ENCODE data around the gene DAB2IP.

Gene DAB2IP

DNA sequence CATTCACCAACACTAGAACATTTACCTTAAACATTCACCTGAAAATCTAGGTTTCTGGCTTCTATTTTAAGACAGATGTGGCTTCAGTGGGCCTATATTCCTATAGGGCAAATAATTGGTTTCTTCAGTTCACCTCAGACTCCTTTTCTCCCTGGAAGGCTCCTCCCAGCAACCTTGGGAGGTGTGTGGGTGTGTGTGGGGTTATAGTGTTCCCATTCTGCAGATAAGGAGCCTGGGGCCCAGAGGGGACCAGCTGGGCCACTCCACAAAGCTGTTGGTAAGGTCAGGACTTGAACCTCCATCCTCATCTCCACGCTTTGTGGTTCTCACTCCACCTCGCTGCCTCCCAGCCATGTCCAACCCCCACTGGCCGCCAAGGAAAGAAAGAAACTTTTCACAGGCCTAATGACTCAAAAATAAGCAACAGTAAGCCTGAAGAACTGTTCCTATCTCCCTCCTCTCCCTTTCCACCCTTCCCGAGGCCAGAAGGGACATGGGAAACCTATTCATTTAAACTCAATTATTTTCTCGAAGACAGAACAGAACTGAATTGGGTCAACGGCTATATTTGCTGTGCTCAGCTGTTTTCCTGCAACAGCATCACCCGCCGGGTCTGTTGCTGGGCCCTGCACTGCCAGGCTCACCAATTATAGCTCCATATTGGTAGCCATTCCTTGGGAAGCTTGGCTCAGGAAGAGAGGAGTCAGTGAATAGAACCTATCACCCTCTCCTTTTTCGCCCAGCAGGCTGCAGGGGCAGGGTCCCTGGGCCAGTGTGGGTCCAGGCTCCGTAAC lies 78.5 kb downstream of the DAB2IP start:
- H3K4me3 ChIP-seq (ENCODE audit: low read length), result no peak overlapping the region
- TF ChIP-seq, protein P1, sequence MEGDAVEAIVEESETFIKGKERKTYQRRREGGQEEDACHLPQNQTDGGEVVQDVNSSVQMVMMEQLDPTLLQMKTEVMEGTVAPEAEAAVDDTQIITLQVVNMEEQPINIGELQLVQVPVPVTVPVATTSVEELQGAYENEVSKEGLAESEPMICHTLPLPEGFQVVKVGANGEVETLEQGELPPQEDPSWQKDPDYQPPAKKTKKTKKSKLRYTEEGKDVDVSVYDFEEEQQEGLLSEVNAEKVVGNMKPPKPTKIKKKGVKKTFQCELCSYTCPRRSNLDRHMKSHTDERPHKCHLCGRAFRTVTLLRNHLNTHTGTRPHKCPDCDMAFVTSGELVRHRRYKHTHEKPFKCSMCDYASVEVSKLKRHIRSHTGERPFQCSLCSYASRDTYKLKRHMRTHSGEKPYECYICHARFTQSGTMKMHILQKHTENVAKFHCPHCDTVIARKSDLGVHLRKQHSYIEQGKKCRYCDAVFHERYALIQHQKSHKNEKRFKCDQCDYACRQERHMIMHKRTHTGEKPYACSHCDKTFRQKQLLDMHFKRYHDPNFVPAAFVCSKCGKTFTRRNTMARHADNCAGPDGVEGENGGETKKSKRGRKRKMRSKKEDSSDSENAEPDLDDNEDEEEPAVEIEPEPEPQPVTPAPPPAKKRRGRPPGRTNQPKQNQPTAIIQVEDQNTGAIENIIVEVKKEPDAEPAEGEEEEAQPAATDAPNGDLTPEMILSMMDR (IDR thresholded peaks at IDR 0.05; ENCODE audit: insufficient read depth, low read depth, low read length, missing control alignments), result no peak
- DNase-seq (ENCODE audit: low read depth), result no peak

DNA sequence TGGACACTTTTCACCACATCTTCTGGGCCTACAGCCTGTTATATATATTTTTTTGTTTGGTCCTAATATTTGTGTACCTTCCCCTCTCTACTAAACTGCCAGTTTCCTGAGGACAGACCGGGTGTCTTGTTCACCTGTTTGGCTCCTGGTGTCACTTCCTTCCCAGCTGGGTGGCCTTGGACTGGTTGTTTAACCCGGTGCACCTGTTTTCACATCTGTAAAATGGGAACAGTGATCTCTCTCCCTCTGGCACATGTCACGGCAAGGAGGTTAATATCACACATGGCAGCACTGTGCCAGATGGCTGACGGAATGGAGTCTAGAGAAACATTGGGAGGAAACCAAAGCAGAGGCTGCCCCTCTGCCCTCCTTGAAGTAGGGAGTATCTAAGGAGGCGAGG lies 79.7 kb downstream of the DAB2IP start:
- TF ChIP-seq, protein P1 (IDR thresholded peaks at IDR 0.05; ENCODE audit: insufficient read depth, low read depth, low read length, missing control alignments), result no peak
- DNase-seq (ENCODE audit: low read depth), result no peak
- no peak overlapping the region for H3K4me3 ChIP-seq (ENCODE audit: low read length)

DNA sequence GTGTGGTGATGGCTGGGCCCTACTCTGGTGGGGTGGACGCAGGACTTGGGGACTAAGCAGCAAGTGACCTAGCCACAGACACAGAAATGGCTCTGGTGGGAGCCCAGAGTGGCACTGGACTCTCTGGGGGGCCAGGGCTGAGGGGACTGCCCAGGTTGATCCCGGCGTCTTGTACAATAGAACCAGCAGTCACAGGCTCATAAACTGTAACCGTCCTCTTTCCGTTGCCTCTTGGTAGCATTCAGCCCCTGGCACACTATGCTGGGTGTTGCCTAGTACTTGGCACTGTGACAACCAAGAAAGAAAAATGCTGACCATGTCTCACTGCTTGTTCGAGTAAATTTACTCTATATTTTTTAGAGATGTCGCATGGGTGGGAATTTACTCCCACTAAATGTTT lies 80.5 kb downstream of the DAB2IP start:
- H3K4me3 ChIP-seq (ENCODE audit: low read length), result no peak overlapping the region
- DNase-seq (ENCODE audit: low read depth), result no peak
- TF ChIP-seq, protein P1 (IDR thresholded peaks at IDR 0.05; ENCODE audit: insufficient read depth, low read depth, low read length, missing control alignments), result no peak

DNA sequence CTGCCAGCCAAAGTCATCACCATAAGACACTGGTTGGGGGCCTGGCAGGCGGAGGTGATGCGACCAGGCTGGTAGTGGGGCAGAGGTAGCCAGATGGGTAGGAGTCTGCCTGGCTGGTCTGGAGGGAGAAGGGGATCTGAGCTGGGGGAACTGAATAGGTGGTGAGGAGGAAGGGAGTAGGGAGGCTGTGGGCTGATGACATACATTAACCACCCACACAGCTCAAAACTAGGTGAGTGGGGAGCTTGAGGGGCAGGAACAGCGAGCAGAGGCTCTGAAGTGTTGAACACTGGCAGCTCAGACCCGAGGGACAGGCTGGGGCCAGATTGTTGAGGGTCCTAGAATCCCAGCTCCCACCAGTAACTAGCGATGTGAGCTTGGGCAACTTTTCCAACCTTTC lies 81.0 kb downstream of the DAB2IP start:
- TF ChIP-seq, protein P1 (IDR thresholded peaks at IDR 0.05; ENCODE audit: insufficient read depth, low read depth, low read length, missing control alignments), result no peak
- no peak for DNase-seq (ENCODE audit: low read depth)
- H3K4me3 ChIP-seq (ENCODE audit: low read length), result no peak overlapping the region

DNA sequence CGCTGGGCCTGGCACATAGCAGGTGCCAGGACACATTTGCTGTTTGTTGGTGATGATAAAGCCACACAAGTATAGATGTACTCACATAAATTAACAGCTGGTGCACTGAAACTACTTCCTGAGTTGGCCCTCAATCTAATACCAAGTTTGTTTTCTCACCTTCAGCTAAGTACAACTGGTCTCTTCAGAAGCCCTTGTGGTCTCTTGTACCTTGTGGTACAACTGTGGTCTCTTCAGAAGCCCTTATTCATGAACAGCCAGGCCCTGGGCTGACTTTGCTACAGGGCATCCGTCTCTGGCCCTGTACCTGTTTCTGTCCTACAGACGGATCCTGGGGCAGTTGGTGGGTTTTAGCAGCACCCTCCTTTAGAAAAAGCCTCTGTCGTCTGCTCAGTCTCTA lies 81.5 kb downstream of the DAB2IP start:
- TF ChIP-seq, protein P1 (IDR thresholded peaks at IDR 0.05; ENCODE audit: insufficient read depth, low read depth, low read length, missing control alignments), result no peak
- no peak overlapping the region for H3K4me3 ChIP-seq (ENCODE audit: low read length)
- no peak for DNase-seq (ENCODE audit: low read depth)

DNA sequence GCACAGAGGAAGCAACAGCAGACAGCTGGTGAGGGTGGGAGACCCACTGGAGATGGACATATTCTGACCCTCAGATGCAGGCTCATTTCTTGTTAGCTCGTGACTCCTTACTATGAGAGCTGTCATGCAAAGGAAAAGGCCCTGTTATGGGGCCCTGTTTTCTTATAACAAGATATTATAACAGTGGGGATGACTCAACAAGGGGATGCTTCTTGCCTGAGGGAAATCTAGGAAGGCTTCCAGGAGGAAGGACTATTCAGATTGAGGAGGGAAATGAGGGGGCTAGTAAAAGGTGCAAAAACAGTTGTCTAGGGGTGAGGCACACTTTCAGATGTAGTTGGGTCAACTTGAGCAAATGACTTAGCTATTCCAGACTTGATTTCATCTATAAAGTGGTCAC lies 83.0 kb downstream of the DAB2IP start:
- no peak for DNase-seq (ENCODE audit: low read depth)
- no peak overlapping the region for H3K4me3 ChIP-seq (ENCODE audit: low read length)
- TF ChIP-seq, protein P1 (IDR thresholded peaks at IDR 0.05; ENCODE audit: insufficient read depth, low read depth, low read length, missing control alignments), result no peak
